ENCODE data around the gene SHBG. TPM values are rescaled to one million over a fixed set of nuclear protein-coding genes. Genes with fewer than 3 reads are reported as not detected.
A peak's percentile ranks its signal among the peaks of the same experiment; 100 is the strongest.
"Not testable (repeated sequence)": the region's sequence is repeated elsewhere in the genome, so short reads cannot be mapped to it uniquely, and the experiment has no call there.

Gene SHBG
- polyA plus RNA-seq, 2 donors: 0.14 TPM; not detected in 1

DNA sequence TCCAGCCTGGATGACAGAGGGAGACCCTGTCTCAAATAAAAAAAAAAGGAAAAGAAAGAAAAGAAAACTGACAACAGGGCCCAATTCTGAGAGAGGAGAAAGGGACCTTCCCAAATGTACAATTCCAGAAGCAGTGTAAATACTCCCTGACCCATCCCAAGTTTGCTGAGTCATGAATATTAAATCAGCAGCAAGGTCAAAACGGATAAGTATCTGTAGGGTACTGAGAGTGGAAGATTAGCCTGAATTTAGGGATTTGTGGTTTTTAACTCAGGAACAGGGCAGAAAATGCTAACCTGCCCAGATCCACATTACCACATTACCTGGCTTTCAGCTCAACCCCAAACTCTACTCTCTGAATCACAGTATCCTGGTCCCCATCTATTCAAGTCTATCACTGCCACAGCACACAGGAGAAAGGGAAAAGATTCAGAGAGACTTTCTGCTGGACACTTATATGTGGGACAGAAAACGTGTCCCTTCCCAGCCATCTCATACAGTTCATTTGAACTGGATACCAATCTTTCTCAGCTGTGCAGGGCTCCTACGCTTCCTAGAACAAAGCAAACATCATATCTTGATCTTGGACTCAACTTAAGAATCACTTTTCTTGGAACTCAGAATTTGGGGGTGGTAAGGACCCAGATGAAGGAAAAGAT lies 18.2 kb upstream of the SHBG start:
- Histone ChIP-seq H3K4me1 (ENCODE audit: control insufficient read depth in 2 of 2, insufficient read depth in 2 of 2, low read length in 1 of 2) (no peaks in the 10 kb centered on the region), H3K27ac (ENCODE audit: low read depth in 2 of 2, low read length in 1 of 2) (no peak overlapping the region), H3K36me3 (ENCODE audit: control insufficient read depth in 2 of 2, insufficient read depth in 2 of 2, low read length in 1 of 2) (peaks cover 0 to 2% of the 10 kb centered on the region in 2 donors), H3K27me3 (ENCODE audit: control insufficient read depth in 1 of 2, insufficient read depth in 2 of 2, low read length in 2 of 2) (no peaks in the 10 kb centered on the region), H3K9me3 (ENCODE audit: control insufficient read depth in 2 of 2, insufficient read depth in 1 of 2, low read depth in 1 of 2, low read length in 1 of 2) (no peaks in the 10 kb centered on the region), H3K4me3 (ENCODE audit: low read depth in 1 of 2, low read length in 2 of 2) (no peak overlapping the region)
- 57 to 62% methylated on average over 3 of the region's 3 CpGs for WGBS, 2 donors

DNA sequence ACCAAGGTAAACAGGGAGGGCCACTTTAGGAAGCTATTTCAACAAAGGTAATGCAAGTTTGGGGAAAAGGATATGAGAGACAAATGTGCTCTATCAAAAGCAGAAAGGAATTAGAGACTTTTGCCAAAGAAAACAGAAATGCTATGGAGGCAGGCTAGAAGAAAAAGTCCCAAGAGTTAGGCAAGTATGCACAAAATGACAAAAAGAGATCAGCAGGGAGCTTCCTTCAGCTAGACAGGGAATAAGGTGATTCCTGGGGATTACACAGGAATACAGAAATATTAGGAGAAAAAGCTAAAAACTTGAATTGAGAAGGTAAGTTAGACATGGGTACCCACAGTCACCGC lies 17.7 kb upstream of the SHBG start:
- no peak overlapping the region for H3K27ac ChIP-seq (ENCODE audit: low read depth in 2 of 2, low read length in 1 of 2)
- 96 to 97% methylated on average over 1 of the region's 1 CpG for WGBS, 2 donors
- H3K27me3 ChIP-seq (ENCODE audit: control insufficient read depth in 1 of 2, insufficient read depth in 2 of 2, low read length in 2 of 2): no peaks in the 10 kb centered on the region
- no peaks in the 10 kb centered on the region for H3K4me1 ChIP-seq (ENCODE audit: control insufficient read depth in 2 of 2, insufficient read depth in 2 of 2, low read length in 1 of 2)
- H3K36me3 ChIP-seq (ENCODE audit: control insufficient read depth in 2 of 2, insufficient read depth in 2 of 2, low read length in 1 of 2): peaks cover 0 to 2% of the 10 kb centered on the region in 2 donors
- no peaks in the 10 kb centered on the region for H3K9me3 ChIP-seq (ENCODE audit: control insufficient read depth in 2 of 2, insufficient read depth in 1 of 2, low read depth in 1 of 2, low read length in 1 of 2)
- H3K4me3 ChIP-seq (ENCODE audit: low read depth in 1 of 2, low read length in 2 of 2): no peak overlapping the region

GRCh38 chr17:7613769-7614424 lies 16.0 kb upstream of the SHBG start:
- peak overlapping the region; percentile 98 to 99 for H3K27ac ChIP-seq (ENCODE audit: low read depth in 2 of 2, low read length in 1 of 2)
- no peaks in the 10 kb centered on the region for H3K27me3 ChIP-seq (ENCODE audit: control insufficient read depth in 1 of 2, insufficient read depth in 2 of 2, low read length in 2 of 2)
- H3K9me3 ChIP-seq (ENCODE audit: control insufficient read depth in 2 of 2, insufficient read depth in 1 of 2, low read depth in 1 of 2, low read length in 1 of 2): no peaks in the 10 kb centered on the region
- peak overlapping the region; percentile 85 to 89 for H3K4me3 ChIP-seq (ENCODE audit: low read depth in 1 of 2, low read length in 2 of 2)
- WGBS, 2 donors: 4 to 5% methylated on average over 19 to 20 of the region's 20 CpGs
- H3K36me3 ChIP-seq (ENCODE audit: control insufficient read depth in 2 of 2, insufficient read depth in 2 of 2, low read length in 1 of 2): peaks cover 0 to 2% of the 10 kb centered on the region in 2 donors
- H3K4me1 ChIP-seq (ENCODE audit: control insufficient read depth in 2 of 2, insufficient read depth in 2 of 2, low read length in 1 of 2): no peaks in the 10 kb centered on the region

- peak within 1 kb of the TSS; percentile 98 to 99 for H3K27ac ChIP-seq (ENCODE audit: low read depth in 2 of 2, low read length in 1 of 2)
- H3K27me3 ChIP-seq (ENCODE audit: control insufficient read depth in 1 of 2, insufficient read depth in 2 of 2, low read length in 2 of 2): no peaks in the 10 kb centered on the region
- H3K4me1 ChIP-seq (ENCODE audit: control insufficient read depth in 2 of 2, insufficient read depth in 2 of 2, low read length in 1 of 2): no peaks in the 10 kb centered on the region
- H3K9me3 ChIP-seq (ENCODE audit: control insufficient read depth in 2 of 2, insufficient read depth in 1 of 2, low read depth in 1 of 2, low read length in 1 of 2): no peaks in the 10 kb centered on the region
- peaks cover 0 to 2% of the 10 kb centered on the region in 2 donors for H3K36me3 ChIP-seq (ENCODE audit: control insufficient read depth in 2 of 2, insufficient read depth in 2 of 2, low read length in 1 of 2)
- H3K4me3 ChIP-seq (ENCODE audit: low read depth in 1 of 2, low read length in 2 of 2): peak within 1 kb of the TSS; percentile 85 to 89
- WGBS, 2 donors: 1% methylated on average over 49 to 93 of the region's 93 CpGs
These were observed 15.3 kb upstream of the SHBG start, which contains the start of gene FXR2 for GRCh38 chr17:7614425-7615264. Gene FXR2, minus strand, starts transcription at chr17:7614897. Its CDS starts 365 bp downstream, at chr17:7614532.

- H3K9me3 ChIP-seq (ENCODE audit: control insufficient read depth in 2 of 2, insufficient read depth in 1 of 2, low read depth in 1 of 2, low read length in 1 of 2): no peaks in the 10 kb centered on the region
- H3K36me3 ChIP-seq (ENCODE audit: control insufficient read depth in 2 of 2, insufficient read depth in 2 of 2, low read length in 1 of 2): peaks cover 0 to 2% of the 10 kb centered on the region in 2 donors
- H3K4me1 ChIP-seq (ENCODE audit: control insufficient read depth in 2 of 2, insufficient read depth in 2 of 2, low read length in 1 of 2): no peaks in the 10 kb centered on the region
- H3K27me3 ChIP-seq (ENCODE audit: control insufficient read depth in 1 of 2, insufficient read depth in 2 of 2, low read length in 2 of 2): no peaks in the 10 kb centered on the region
- H3K27ac ChIP-seq (ENCODE audit: low read depth in 2 of 2, low read length in 1 of 2): peak overlapping the region; percentile 85 to 87
- H3K4me3 ChIP-seq (ENCODE audit: low read depth in 1 of 2, low read length in 2 of 2): peak overlapping the region; percentile 14 to 22
- 5% methylated on average over 28 of the region's 28 CpGs for WGBS, 2 donors
These were observed 14.6 kb upstream of the SHBG start for GRCh38 chr17:7615265-7615747.

DNA sequence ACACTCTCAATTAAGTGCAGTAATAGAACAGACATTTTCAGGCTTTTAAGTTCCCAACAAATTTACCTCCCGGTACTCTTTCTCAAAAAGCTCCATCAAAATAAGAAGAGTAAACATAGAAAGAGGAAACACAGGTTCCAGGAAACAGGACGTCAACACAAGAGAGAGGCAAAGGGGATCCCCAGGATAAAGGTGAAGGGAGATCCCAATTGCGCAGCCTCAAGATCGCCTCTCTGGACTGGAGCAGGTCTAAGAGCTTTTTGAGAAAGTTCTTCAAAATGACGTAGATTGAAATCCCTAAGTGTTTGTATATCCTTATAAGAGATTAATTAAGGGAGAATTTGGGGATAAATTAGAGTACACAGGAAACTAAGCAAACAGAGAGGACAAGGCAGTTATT lies 11.3 kb upstream of the SHBG start:
- Histone ChIP-seq H3K36me3 (ENCODE audit: control insufficient read depth in 2 of 2, insufficient read depth in 2 of 2, low read length in 1 of 2) (no peaks in the 10 kb centered on the region), H3K9me3 (ENCODE audit: control insufficient read depth in 2 of 2, insufficient read depth in 1 of 2, low read depth in 1 of 2, low read length in 1 of 2) (no peaks in the 10 kb centered on the region), H3K27ac (ENCODE audit: low read depth in 2 of 2, low read length in 1 of 2) (no peak overlapping the region), H3K4me1 (ENCODE audit: control insufficient read depth in 2 of 2, insufficient read depth in 2 of 2, low read length in 1 of 2) (no peaks in the 10 kb centered on the region), H3K4me3 (ENCODE audit: low read depth in 1 of 2, low read length in 2 of 2) (no peak overlapping the region), H3K27me3 (ENCODE audit: control insufficient read depth in 1 of 2, insufficient read depth in 2 of 2, low read length in 2 of 2) (no peaks in the 10 kb centered on the region)
- WGBS, 2 donors: 73 to 75% methylated on average over 5 of the region's 5 CpGs

- Histone ChIP-seq H3K9me3 (ENCODE audit: control insufficient read depth in 2 of 2, insufficient read depth in 1 of 2, low read depth in 1 of 2, low read length in 1 of 2) (no peaks in the 10 kb centered on the region), H3K27me3 (ENCODE audit: control insufficient read depth in 1 of 2, insufficient read depth in 2 of 2, low read length in 2 of 2) (no peaks in the 10 kb centered on the region), H3K4me3 (ENCODE audit: low read depth in 1 of 2, low read length in 2 of 2) (no peak overlapping the region), H3K36me3 (ENCODE audit: control insufficient read depth in 2 of 2, insufficient read depth in 2 of 2, low read length in 1 of 2) (no peaks in the 10 kb centered on the region), H3K4me1 (ENCODE audit: control insufficient read depth in 2 of 2, insufficient read depth in 2 of 2, low read length in 1 of 2) (no peaks in the 10 kb centered on the region), H3K27ac (ENCODE audit: low read depth in 2 of 2, low read length in 1 of 2) (no peak overlapping the region)
- WGBS, 2 donors: 80 to 81% methylated on average over 8 of the region's 8 CpGs
These were observed 9.1 kb upstream of the SHBG start for GRCh38 chr17:7620835-7621234.

GRCh38 chr17:7623661-7624060 lies 6.3 kb upstream of the SHBG start:
- Histone ChIP-seq H3K36me3 (ENCODE audit: control insufficient read depth in 2 of 2, insufficient read depth in 2 of 2, low read length in 1 of 2) (no peaks in the 10 kb centered on the region), H3K27ac (ENCODE audit: low read depth in 2 of 2, low read length in 1 of 2) (no peak overlapping the region), H3K4me3 (ENCODE audit: low read depth in 1 of 2, low read length in 2 of 2) (no peak overlapping the region), H3K4me1 (ENCODE audit: control insufficient read depth in 2 of 2, insufficient read depth in 2 of 2, low read length in 1 of 2) (peaks cover 3 to 4% of the 10 kb centered on the region in 2 donors), H3K9me3 (ENCODE audit: control insufficient read depth in 2 of 2, insufficient read depth in 1 of 2, low read depth in 1 of 2, low read length in 1 of 2) (no peaks in the 10 kb centered on the region), H3K27me3 (ENCODE audit: control insufficient read depth in 1 of 2, insufficient read depth in 2 of 2, low read length in 2 of 2) (no peaks in the 10 kb centered on the region)
- 80 to 85% methylated on average over 5 of the region's 5 CpGs for WGBS, 2 donors

DNA sequence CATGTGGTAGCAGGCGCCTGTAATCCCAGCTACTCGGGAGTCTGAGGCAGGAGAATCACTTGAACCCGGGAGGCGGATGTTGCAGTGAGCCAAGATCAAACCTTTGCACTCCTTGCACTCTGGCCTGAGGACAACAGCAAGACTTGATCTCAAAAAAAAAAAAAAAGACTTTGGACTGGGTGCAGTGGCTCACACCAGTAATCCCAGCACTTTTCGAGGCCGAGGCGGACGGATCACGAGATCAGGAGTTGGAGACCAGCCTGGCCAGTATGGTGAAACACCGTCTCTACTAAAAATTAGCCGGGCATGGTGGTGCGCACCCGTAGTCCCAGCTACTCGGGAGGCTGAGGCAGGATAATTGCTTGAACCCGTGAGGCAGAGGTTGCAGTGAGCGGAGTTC lies 4.2 kb upstream of the SHBG start:
- not testable (repeated sequence) for H3K4me1 ChIP-seq (ENCODE audit: control insufficient read depth in 2 of 2, insufficient read depth in 2 of 2, low read length in 1 of 2); H3K9me3 ChIP-seq (ENCODE audit: control insufficient read depth in 2 of 2, insufficient read depth in 1 of 2, low read depth in 1 of 2, low read length in 1 of 2); H3K4me3 ChIP-seq (ENCODE audit: low read depth in 1 of 2, low read length in 2 of 2); H3K27ac ChIP-seq (ENCODE audit: low read depth in 2 of 2, low read length in 1 of 2); H3K36me3 ChIP-seq (ENCODE audit: control insufficient read depth in 2 of 2, insufficient read depth in 2 of 2, low read length in 1 of 2); H3K27me3 ChIP-seq (ENCODE audit: control insufficient read depth in 1 of 2, insufficient read depth in 2 of 2, low read length in 2 of 2)
- WGBS, 2 donors: 92 to 97% methylated on average over 16 of the region's 16 CpGs
